SK-N-SH (cell line): Measurements from ENCODE around the gene EXOC2. TPM values are rescaled to one million over a fixed set of nuclear protein-coding genes. Genes with fewer than 3 reads are reported as not detected.

Experiments used
- CTCF ChIA-PET: fragments of 300-600, 350-600 bp; formaldehyde crosslinking; extraction: SDS; loops from one replicate; lab custom pipeline; 2021; lab: Yijun Ruan, JAX
- POLR2A ChIA-PET: fragments of 350-600 bp; sonication (Branson Sonifier 250); formaldehyde crosslinking; extraction: SDS; loops from one replicate; lab custom pipeline; 2020; ENCODE audit warnings: antibody characterized with exemption, inconsistent platforms; lab: Yijun Ruan, JAX
- DNase-seq: peaks from one replicate; pipeline ENCODE4 v3.0.0; 2012
- H2AFZ ChIP-seq: fragments of 200-600 bp; sonication (generic); 2 replicates; pipeline ENCODE4 v1.8.1; 2016; ENCODE audit warnings: antibody characterized with exemption, mild to moderate bottlenecking, low read depth
- H3F3A ChIP-seq: fragments of 200-600 bp; sonication (generic); replicated peaks from 2 replicates; pipeline ENCODE3; 2016; ENCODE audit warnings: antibody characterized with exemption, mild to moderate bottlenecking; ENCODE audit not compliant: insufficient read depth
- H3K27ac ChIP-seq, 2 experiments: fragments of 200-500 bp in 1 of 2; fragments of 200-600 bp in 1 of 2; sonication (Bioruptor generic) in 1 of 2; sonication (generic), shearing (Covaris generic) in 1 of 2; 2 replicates each; pipeline versions ENCODE4 v1.5.1 to v1.6.1; 2014 to 2016; ENCODE audit warnings: low read depth in 2 of 2, inconsistent platforms in 1 of 2, low read length in 1 of 2, mild to moderate bottlenecking in 1 of 2, mixed read lengths in 1 of 2
- H3K27me3 ChIP-seq: fragments of 200-600 bp; sonication (generic), shearing (Covaris generic); 2 replicates; pipeline ENCODE4 v1.6.1; 2016; ENCODE audit warnings: mixed run types; ENCODE audit not compliant: insufficient read depth
- H3K36me3 ChIP-seq, 2 experiments: fragments of 200-500 bp in 1 of 2; fragments of 200-600 bp in 1 of 2; sonication (Bioruptor generic) in 1 of 2; sonication (generic) in 1 of 2; replicated peaks in 1 of 2; 2 replicates each; pipeline versions ENCODE3 to v1.5.1; 2014 to 2016; ENCODE audit warnings: low read length in 1 of 2, mild to moderate bottlenecking in 1 of 2; ENCODE audit not compliant: insufficient read depth in 2 of 2, control insufficient read depth in 1 of 2
- H3K4me1 ChIP-seq, 2 experiments: fragments of 200-500 bp in 1 of 2; fragments of 200-600 bp in 1 of 2; sonication (Bioruptor generic) in 1 of 2; sonication (generic), shearing (Covaris generic) in 1 of 2; 2 replicates each; pipeline versions ENCODE4 v1.5.1 to v1.6.1; 2014 to 2016; ENCODE audit warnings: low read depth in 1 of 2, low read length in 1 of 2, mixed run types in 1 of 2; ENCODE audit not compliant: insufficient read depth in 2 of 2, control insufficient read depth in 1 of 2
- H3K4me2 ChIP-seq: fragments of 200-600 bp; sonication (generic), shearing (Covaris generic); 2 replicates; pipeline ENCODE4 v1.6.1; 2017; ENCODE audit warnings: mixed run types
- H3K4me3 ChIP-seq, 2 experiments: fragments of 200-500 bp in 1 of 2; fragments of 200-600 bp in 1 of 2; sonication (Bioruptor generic) in 1 of 2; sonication (generic), shearing (Covaris generic) in 1 of 2; 2 replicates each; pipeline versions ENCODE4 v1.5.1 to v1.8.1; 2014 to 2016; ENCODE audit warnings: low read depth in 2 of 2, inconsistent platforms in 1 of 2, low read length in 1 of 2, mild to moderate bottlenecking in 1 of 2, mixed read lengths in 1 of 2, moderate library complexity in 1 of 2
- H3K79me2 ChIP-seq: fragments of 200-600 bp; sonication (generic); 2 replicates; pipeline ENCODE4 v1.8.1; 2017; ENCODE audit warnings: mild to moderate bottlenecking; ENCODE audit not compliant: insufficient read depth
- H3K9ac ChIP-seq: fragments of 200-600 bp; sonication (generic); 2 replicates; pipeline ENCODE4 v1.6.1; 2017; ENCODE audit warnings: mixed run types
- H3K9me2 ChIP-seq: fragments of 200-600 bp; sonication (generic); 2 replicates; pipeline ENCODE4 v1.6.1; 2017; ENCODE audit warnings: mixed run types
- H3K9me3 ChIP-seq: fragments of 200-600 bp; sonication (generic); 2 replicates; pipeline ENCODE4 v1.6.1; 2017; ENCODE audit warnings: mixed run types, mild to moderate bottlenecking, moderate library complexity
- H4K20me1 ChIP-seq: fragments of 200-600 bp; sonication (generic); 2 replicates; pipeline ENCODE4 v1.6.1; 2017; ENCODE audit warnings: mild to moderate bottlenecking, mixed run types; ENCODE audit not compliant: insufficient read depth
- CHD2 ChIP-seq: fragments of 150-350 bp; IDR thresholded peaks from 2 replicates; pipeline ENCODE4 v1.6.1; 2018; ENCODE audit warnings: low read length; ENCODE audit not compliant: partially characterized antibody
- EP300 ChIP-seq, 2 experiments: IDR thresholded peaks; 2 replicates each; pipeline versions ENCODE4 v1.4.0 to v1.6.1; 2012; ENCODE audit warnings: borderline replicate concordance in 1 of 2, low read depth in 1 of 2, low read length in 1 of 2
- EZH2phosphoT487 ChIP-seq: fragments of 200-600 bp; sonication (generic); IDR thresholded peaks from 2 replicates; pipeline ENCODE4 v1.6.1; 2017; ENCODE audit warnings: low read depth, mixed run types, mild to moderate bottlenecking, antibody characterized with exemption, moderate library complexity, borderline replicate concordance
- FOXM1 ChIP-seq: IDR thresholded peaks from 2 replicates; pipeline ENCODE4 v1.4.0; 2012; ENCODE audit warnings: low read depth, mild to moderate bottlenecking
- GABPA ChIP-seq: IDR thresholded peaks from 2 replicates; pipeline ENCODE4 v1.4.0; 2012; ENCODE audit warnings: low read depth, mild to moderate bottlenecking
- JUND ChIP-seq: IDR thresholded peaks from 2 replicates; pipeline ENCODE4 v1.4.0; 2012
- MXI1 ChIP-seq: IDR thresholded peaks from 2 replicates; pipeline ENCODE4 v1.6.1; 2012; ENCODE audit warnings: mild to moderate bottlenecking, low read depth, low read length, improper control_type of control experiment
- RCOR1 ChIP-seq: fragments of 150-350 bp; IDR thresholded peaks from 2 replicates; pipeline ENCODE4 v1.6.1; 2017; ENCODE audit warnings: antibody characterized with exemption, low read length
- SIN3A ChIP-seq: IDR thresholded peaks from 2 replicates; pipeline ENCODE4 v1.6.1; 2012; ENCODE audit warnings: low read depth, mild to moderate bottlenecking, low read length, moderate library complexity, borderline replicate concordance
- SMC3 ChIP-seq: IDR thresholded peaks from 2 replicates; pipeline ENCODE4 v1.6.1; 2012; ENCODE audit warnings: low read depth, low read length, improper control_type of control experiment
- TCF12 ChIP-seq: IDR thresholded peaks from 2 replicates; pipeline ENCODE4 v1.4.0; 2012
- YY1 ChIP-seq: IDR thresholded peaks from 2 replicates; pipeline ENCODE4 v1.4.0; 2012; ENCODE audit warnings: low read depth, mild to moderate bottlenecking
- WGBS: methylation state at CpG from one replicate; pipeline ENCODE4 v1.1.6; 2017; ENCODE audit warnings: low lambda C conversion rate; 5-methylcytosine and 5-hydroxymethylcytosine counted together
- polyA plus RNA-seq, 3 experiments: library from polyadenylated mRNA; depleted of rRNA; stranded (reverse); fragments of >200 nt; gene quantifications; 2 replicates each; pipeline ENCODE4 v1.2.3, GENCODE V29; 2012
- TF ChIP-seq, protein P1 (sequence below): fragments of 200-600 bp; sonication (generic); IDR thresholded peaks from 2 replicates; pipeline ENCODE4 v1.6.1; 2017; ENCODE audit warnings: antibody characterized with exemption, mild to moderate bottlenecking, moderate library complexity
- TF ChIP-seq, protein P2 (sequence below): fragments of 150-350 bp; IDR thresholded peaks from 2 replicates; pipeline ENCODE4 v1.6.1; 2017; ENCODE audit warnings: antibody characterized with exemption, low read length, low read depth, borderline replicate concordance
- TF ChIP-seq, protein P3 (sequence below): IDR thresholded peaks from 2 replicates; pipeline ENCODE4 v1.4.0; 2012; ENCODE audit warnings: low read depth, borderline replicate concordance
- TF ChIP-seq, protein P4 (sequence below): IDR thresholded peaks from 2 replicates; pipeline ENCODE4 v1.4.0; 2012; ENCODE audit warnings: low read depth

Gene EXOC2
- polyA plus RNA-seq, 1 of the 3 experiments (the other 2 are of a cell fraction): 10.6 TPM

DNA sequence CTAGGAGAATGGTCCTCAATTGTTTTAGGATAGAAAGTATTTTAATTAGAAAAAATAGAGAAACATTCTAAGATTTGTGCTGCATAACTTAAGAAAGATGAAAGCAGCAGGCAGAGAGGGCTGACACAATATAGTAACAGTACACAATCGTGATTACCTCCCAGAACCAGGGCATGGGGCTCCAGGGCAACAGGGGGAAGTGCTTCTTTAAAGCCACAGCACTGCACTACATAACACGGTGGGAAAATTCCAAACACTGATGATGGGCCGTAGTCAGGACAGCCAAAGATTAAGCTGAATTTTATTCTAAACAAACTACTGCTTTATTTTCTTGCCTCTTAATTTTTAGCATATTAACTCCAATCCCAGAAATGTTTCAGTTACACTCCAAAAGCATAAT is 14.4 kb downstream of the EXOC2 start:
- Histone ChIP-seq H2AFZ (no peak overlapping the region), H3K9me2 (no peaks in the 10 kb centered on the region), H3K4me2 (no peak overlapping the region), H3K27ac (no peak overlapping the region), H3F3A (peaks cover 2% of the 10 kb centered on the region), H3K9ac (no peak overlapping the region), H3K36me3 (no peaks in the 10 kb centered on the region), H3K79me2 (peaks cover 58% of the 10 kb centered on the region), H4K20me1 (0 out of 2 replicates have a peak, but pooled peaks cover 9% of the 10 kb centered on the region), H3K9me3 (no peaks in the 10 kb centered on the region), H3K27me3 (no peaks in the 10 kb centered on the region), H3K4me1 (peaks cover under 1 to 3% of the 10 kb centered on the region in 2 experiments; a peak in 3 of 4 replicates), H3K4me3 (no peak overlapping the region)
- WGBS: 75% methylated on average over 3 of the region's 3 CpGs
- ChIA-PET POLR2A (no interaction called here), CTCF (interaction anchor here (1.0 kb wide), 1 partner anchor 28 kb away, joined by 4 read pairs; no protein-coding TSS in a partner anchor)
- TF ChIP-seq FOXM1 (no peak), SMC3 (no peak), SIN3A (no peak), TCF12 (no peak), CHD2 (no peak), YY1 (no peak), MXI1 (no peak), EZH2phosphoT487 (no peak), GABPA (no peak), JUND (no peak), RCOR1 (no peak), EP300 (IDR thresholded peaks at IDR 0.05; ENCODE audit: borderline replicate concordance in 1 of 2, low read depth in 1 of 2, low read length in 1 of 2) (no peak)
- TF ChIP-seq, protein P1, sequence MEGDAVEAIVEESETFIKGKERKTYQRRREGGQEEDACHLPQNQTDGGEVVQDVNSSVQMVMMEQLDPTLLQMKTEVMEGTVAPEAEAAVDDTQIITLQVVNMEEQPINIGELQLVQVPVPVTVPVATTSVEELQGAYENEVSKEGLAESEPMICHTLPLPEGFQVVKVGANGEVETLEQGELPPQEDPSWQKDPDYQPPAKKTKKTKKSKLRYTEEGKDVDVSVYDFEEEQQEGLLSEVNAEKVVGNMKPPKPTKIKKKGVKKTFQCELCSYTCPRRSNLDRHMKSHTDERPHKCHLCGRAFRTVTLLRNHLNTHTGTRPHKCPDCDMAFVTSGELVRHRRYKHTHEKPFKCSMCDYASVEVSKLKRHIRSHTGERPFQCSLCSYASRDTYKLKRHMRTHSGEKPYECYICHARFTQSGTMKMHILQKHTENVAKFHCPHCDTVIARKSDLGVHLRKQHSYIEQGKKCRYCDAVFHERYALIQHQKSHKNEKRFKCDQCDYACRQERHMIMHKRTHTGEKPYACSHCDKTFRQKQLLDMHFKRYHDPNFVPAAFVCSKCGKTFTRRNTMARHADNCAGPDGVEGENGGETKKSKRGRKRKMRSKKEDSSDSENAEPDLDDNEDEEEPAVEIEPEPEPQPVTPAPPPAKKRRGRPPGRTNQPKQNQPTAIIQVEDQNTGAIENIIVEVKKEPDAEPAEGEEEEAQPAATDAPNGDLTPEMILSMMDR: no peak
- TF ChIP-seq, protein P2, sequence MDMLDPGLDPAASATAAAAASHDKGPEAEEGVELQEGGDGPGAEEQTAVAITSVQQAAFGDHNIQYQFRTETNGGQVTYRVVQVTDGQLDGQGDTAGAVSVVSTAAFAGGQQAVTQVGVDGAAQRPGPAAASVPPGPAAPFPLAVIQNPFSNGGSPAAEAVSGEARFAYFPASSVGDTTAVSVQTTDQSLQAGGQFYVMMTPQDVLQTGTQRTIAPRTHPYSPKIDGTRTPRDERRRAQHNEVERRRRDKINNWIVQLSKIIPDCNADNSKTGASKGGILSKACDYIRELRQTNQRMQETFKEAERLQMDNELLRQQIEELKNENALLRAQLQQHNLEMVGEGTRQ: no peak
- TF ChIP-seq, protein P3, sequence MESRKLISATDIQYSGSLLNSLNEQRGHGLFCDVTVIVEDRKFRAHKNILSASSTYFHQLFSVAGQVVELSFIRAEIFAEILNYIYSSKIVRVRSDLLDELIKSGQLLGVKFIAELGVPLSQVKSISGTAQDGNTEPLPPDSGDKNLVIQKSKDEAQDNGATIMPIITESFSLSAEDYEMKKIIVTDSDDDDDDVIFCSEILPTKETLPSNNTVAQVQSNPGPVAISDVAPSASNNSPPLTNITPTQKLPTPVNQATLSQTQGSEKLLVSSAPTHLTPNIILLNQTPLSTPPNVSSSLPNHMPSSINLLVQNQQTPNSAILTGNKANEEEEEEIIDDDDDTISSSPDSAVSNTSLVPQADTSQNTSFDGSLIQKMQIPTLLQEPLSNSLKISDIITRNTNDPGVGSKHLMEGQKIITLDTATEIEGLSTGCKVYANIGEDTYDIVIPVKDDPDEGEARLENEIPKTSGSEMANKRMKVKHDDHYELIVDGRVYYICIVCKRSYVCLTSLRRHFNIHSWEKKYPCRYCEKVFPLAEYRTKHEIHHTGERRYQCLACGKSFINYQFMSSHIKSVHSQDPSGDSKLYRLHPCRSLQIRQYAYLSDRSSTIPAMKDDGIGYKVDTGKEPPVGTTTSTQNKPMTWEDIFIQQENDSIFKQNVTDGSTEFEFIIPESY: no peak
- TF ChIP-seq, protein P4, sequence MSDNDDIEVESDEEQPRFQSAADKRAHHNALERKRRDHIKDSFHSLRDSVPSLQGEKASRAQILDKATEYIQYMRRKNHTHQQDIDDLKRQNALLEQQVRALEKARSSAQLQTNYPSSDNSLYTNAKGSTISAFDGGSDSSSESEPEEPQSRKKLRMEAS: no peak
- DNase-seq: no peak
